ENCODE data around the gene RHBDF1.

Gene RHBDF1

GRCh38 chr16:105521-105920 is 33.1 kb upstream of the RHBDF1 start:
- H3K4me3 ChIP-seq (ENCODE audit: low read depth, low read length): no peak overlapping the region
- TF ChIP-seq CTCF (IDR thresholded peaks at IDR 0.05; ENCODE audit: insufficient read depth, low read length, missing control alignments): no peak
- DNase-seq (ENCODE audit: low read depth, low spot score): no peak
- ChIA-PET POLR2A (no interaction called here), CTCF (interaction anchor here (1.9 to 8.9 kb wide), 10 partner anchors 14 to 256 kb away, joined by 7 to 126 read pairs (median 30); partner anchors contain the start of genes HBQ1 and LUC7L)

- POLR2A ChIA-PET: no interaction called here
These were observed 32.5 kb upstream of the RHBDF1 start for GRCh38 chr16:104928-105327.

GRCh38 chr16:104355-104754 is 31.9 kb upstream of the RHBDF1 start:
- CTCF ChIA-PET: interaction anchor here (1.0 to 8.9 kb wide), 10 partner anchors 15 to 257 kb away, joined by 3 to 126 read pairs (median 6); partner anchors contain the start of genes HBM and HBQ1
- DNase-seq (ENCODE audit: low read depth, low spot score): no peak
- TF ChIP-seq CTCF (IDR thresholded peaks at IDR 0.05; ENCODE audit: insufficient read depth, low read length, missing control alignments): no peak
- no peak overlapping the region for H3K4me3 ChIP-seq (ENCODE audit: low read depth, low read length)
- POLR2A ChIA-PET: no interaction called here

More at GRCh38 chr16:104928-105327, 32.5 kb upstream of the RHBDF1 start:
- CTCF ChIA-PET: interaction anchor here (1.0 to 8.9 kb wide), 9 partner anchors 14 to 257 kb away, joined by 3 to 126 read pairs (median 7); partner anchors contain the start of genes HBM and HBQ1
- no peak for DNase-seq (ENCODE audit: low read depth, low spot score)
- H3K4me3 ChIP-seq (ENCODE audit: low read depth, low read length): no peak overlapping the region
- TF ChIP-seq CTCF (IDR thresholded peaks at IDR 0.05; ENCODE audit: insufficient read depth, low read length, missing control alignments): no peak

GRCh38 chr16:102060-102855 is 29.8 kb upstream of the RHBDF1 start:
- no peak for DNase-seq (ENCODE audit: low read depth, low spot score)
- POLR2A ChIA-PET: no interaction called here
- H3K4me3 ChIP-seq (ENCODE audit: low read depth, low read length): no peak overlapping the region
- CTCF ChIA-PET: interaction anchor here (0.7 to 8.9 kb wide), 7 partner anchors 8 to 80 kb away, joined by 3 to 120 read pairs (median 6); partner anchors contain the start of gene HBQ1
- no peak for TF ChIP-seq CTCF (IDR thresholded peaks at IDR 0.05; ENCODE audit: insufficient read depth, low read length, missing control alignments)

GRCh38 chr16:101586-101985 is 29.2 kb upstream of the RHBDF1 start:
- no peak for TF ChIP-seq CTCF (IDR thresholded peaks at IDR 0.05; ENCODE audit: insufficient read depth, low read length, missing control alignments)

GRCh38 chr16:100989-101388 is 28.6 kb upstream of the RHBDF1 start:
- no peak for DNase-seq (ENCODE audit: low read depth, low spot score)
- CTCF ChIA-PET: interaction anchor here (1.9 kb wide), 1 partner anchor 35 kb away, joined by 10 read pairs; no protein-coding TSS in a partner anchor
- H3K4me3 ChIP-seq (ENCODE audit: low read depth, low read length): no peak overlapping the region
- POLR2A ChIA-PET: no interaction called here
- TF ChIP-seq CTCF (IDR thresholded peaks at IDR 0.05; ENCODE audit: insufficient read depth, low read length, missing control alignments): no peak

More at GRCh38 chr16:101586-101985, 29.2 kb upstream of the RHBDF1 start:
- DNase-seq (ENCODE audit: low read depth, low spot score): no peak
- POLR2A ChIA-PET: no interaction called here
- CTCF ChIA-PET: interaction anchor here (1.0 to 1.9 kb wide), 2 partner anchors 36 to 80 kb away, joined by 6 to 10 read pairs; no protein-coding TSS in a partner anchor
- no peak overlapping the region for H3K4me3 ChIP-seq (ENCODE audit: low read depth, low read length)
